Muscle layer of colon (tissue), 2 donors: Measurements from ENCODE around the gene FOXK1.
"Not testable (repeated sequence)": the region's sequence is repeated elsewhere in the genome, so short reads cannot be mapped to it uniquely, and the experiment has no call there.

Experiments
- H3K27ac ChIP-seq: one replicate; pipeline ENCODE4 v1.7.0; 2013; ENCODE audit warnings: low read depth, mild to moderate bottlenecking, low read length, moderate library complexity
- H3K27me3 ChIP-seq, 2 donors: one replicate each; pipeline ENCODE4 v1.7.0; 2013; ENCODE audit warnings: low read length in 2 of 2, mild to moderate bottlenecking in 2 of 2; ENCODE audit not compliant: insufficient read depth in 2 of 2, control insufficient read depth in 1 of 2
- H3K36me3 ChIP-seq: one replicate; pipeline ENCODE4 v1.7.0; 2013; ENCODE audit warnings: mild to moderate bottlenecking, low read length; ENCODE audit not compliant: insufficient read depth
- H3K4me1 ChIP-seq: one replicate; pipeline ENCODE4 v1.7.0; 2013; ENCODE audit warnings: mild to moderate bottlenecking, low read length; ENCODE audit not compliant: insufficient read depth
- H3K4me3 ChIP-seq, 2 donors: one replicate each; pipeline ENCODE4 v1.7.0; 2013; ENCODE audit warnings: low read length in 2 of 2, low read depth in 1 of 2, mild to moderate bottlenecking in 1 of 2, moderate library complexity in 1 of 2
- H3K9ac ChIP-seq: one replicate; pipeline ENCODE4 v1.7.0; 2013; ENCODE audit warnings: low read length
- H3K9me3 ChIP-seq: one replicate; pipeline ENCODE4 v1.7.0; 2013; ENCODE audit warnings: mild to moderate bottlenecking, low read length
- donor health status: abdominal sarcoma.
- donor health status: Adenocarcinoma of cecum.

FOXK1 gene

GRCh38 chr7:4802577-4802976 lies 120.5 kb downstream of the FOXK1 start:
- H3K9ac ChIP-seq, H3K9me3 ChIP-seq, H3K27me3 ChIP-seq, H3K4me1 ChIP-seq, H3K27ac ChIP-seq, H3K4me3 ChIP-seq, H3K36me3 ChIP-seq: not testable (repeated sequence)

- Histone ChIP-seq H3K4me3 (no peak overlapping the region), H3K36me3 (no peaks in the 10 kb centered on the region), H3K27me3 (peaks cover 0 to 4% of the 10 kb centered on the region in 2 donors), H3K4me1 (no peaks in the 10 kb centered on the region), H3K27ac (no peak overlapping the region), H3K9ac (no peak overlapping the region), H3K9me3 (no peaks in the 10 kb centered on the region)
Measured at GRCh38 chr7:4803397-4804241, 121.5 kb downstream of the FOXK1 start.

- Histone ChIP-seq H3K36me3 (no peaks in the 10 kb centered on the region), H3K27me3 (peaks cover 0 to 9% of the 10 kb centered on the region in 2 donors), H3K9ac (no peak overlapping the region), H3K4me3 (no peak overlapping the region), H3K27ac (no peak overlapping the region), H3K4me1 (no peaks in the 10 kb centered on the region), H3K9me3 (no peaks in the 10 kb centered on the region)
Measured at GRCh38 chr7:4805110-4805983, 123.3 kb downstream of the FOXK1 start.

- Histone ChIP-seq H3K4me1 (no peaks in the 10 kb centered on the region), H3K9ac (no peak overlapping the region), H3K27me3 (peaks cover 0 to 9% of the 10 kb centered on the region in 2 donors), H3K4me3 (no peak overlapping the region), H3K27ac (no peak overlapping the region), H3K9me3 (no peaks in the 10 kb centered on the region), H3K36me3 (no peaks in the 10 kb centered on the region)
Measured at GRCh38 chr7:4805984-4806300, 123.8 kb downstream of the FOXK1 start.

GRCh38 chr7:4806983-4807597 lies 125.0 kb downstream of the FOXK1 start:
- H3K27me3 ChIP-seq = peaks cover 0 to 9% of the 10 kb centered on the region in 2 donors
- no peak overlapping the region for H3K4me3 ChIP-seq
- no peak overlapping the region for H3K27ac ChIP-seq
- no peaks in the 10 kb centered on the region for H3K9me3 ChIP-seq
- H3K4me1 ChIP-seq = no peaks in the 10 kb centered on the region
- no peak overlapping the region for H3K9ac ChIP-seq
- H3K36me3 ChIP-seq = no peaks in the 10 kb centered on the region

GRCh38 chr7:4807598-4808016 lies 125.5 kb downstream of the FOXK1 start:
- no peak overlapping the region for H3K27ac ChIP-seq
- no peaks in the 10 kb centered on the region for H3K36me3 ChIP-seq
- no peaks in the 10 kb centered on the region for H3K9me3 ChIP-seq

GRCh38 chr7:4808026-4808425 lies 125.9 kb downstream of the FOXK1 start:
- no peak overlapping the region for H3K27ac ChIP-seq
- H3K9ac ChIP-seq = no peak overlapping the region

More at GRCh38 chr7:4807598-4808016, 125.5 kb downstream of the FOXK1 start:
- no peaks in the 10 kb centered on the region for H3K4me1 ChIP-seq
- H3K4me3 ChIP-seq = no peak overlapping the region
- H3K27me3 ChIP-seq = peaks cover 0 to 9% of the 10 kb centered on the region in 2 donors
- no peak overlapping the region for H3K9ac ChIP-seq

GRCh38 chr7:4808565-4808964 lies 126.5 kb downstream of the FOXK1 start:
- no peak overlapping the region for H3K9ac ChIP-seq
- H3K4me3 ChIP-seq = no peak overlapping the region
- no peaks in the 10 kb centered on the region for H3K9me3 ChIP-seq
- H3K36me3 ChIP-seq = no peaks in the 10 kb centered on the region
- peaks cover 0 to 9% of the 10 kb centered on the region in 2 donors for H3K27me3 ChIP-seq
- no peak overlapping the region for H3K27ac ChIP-seq
- no peaks in the 10 kb centered on the region for H3K4me1 ChIP-seq

More at GRCh38 chr7:4808026-4808425, 125.9 kb downstream of the FOXK1 start:
- H3K36me3 ChIP-seq = no peaks in the 10 kb centered on the region
- no peaks in the 10 kb centered on the region for H3K9me3 ChIP-seq
- peaks cover 0 to 9% of the 10 kb centered on the region in 2 donors for H3K27me3 ChIP-seq
- no peaks in the 10 kb centered on the region for H3K4me1 ChIP-seq
- H3K4me3 ChIP-seq = no peak overlapping the region

GRCh38 chr7:4809091-4809591 lies 127.0 kb downstream of the FOXK1 start:
- Histone ChIP-seq H3K27ac (no peak overlapping the region), H3K9me3 (no peaks in the 10 kb centered on the region), H3K9ac (no peak overlapping the region), H3K36me3 (no peaks in the 10 kb centered on the region), H3K4me3 (no peak overlapping the region), H3K27me3 (peaks cover 0 to 9% of the 10 kb centered on the region in 2 donors), H3K4me1 (no peaks in the 10 kb centered on the region)

- Histone ChIP-seq H3K4me3 (no peak overlapping the region), H3K27ac (no peak overlapping the region), H3K4me1 (no peaks in the 10 kb centered on the region), H3K9ac (no peak overlapping the region), H3K36me3 (no peaks in the 10 kb centered on the region), H3K9me3 (no peaks in the 10 kb centered on the region), H3K27me3 (peaks cover 0 to 9% of the 10 kb centered on the region in 2 donors)
Measured at GRCh38 chr7:4809666-4810065, 127.6 kb downstream of the FOXK1 start.

- Histone ChIP-seq H3K36me3 (no peaks in the 10 kb centered on the region), H3K27ac (no peak overlapping the region), H3K9me3 (no peaks in the 10 kb centered on the region), H3K27me3 (peaks cover 0 to 5% of the 10 kb centered on the region in 2 donors), H3K9ac (no peak overlapping the region), H3K4me1 (no peaks in the 10 kb centered on the region), H3K4me3 (no peak overlapping the region)
Measured at GRCh38 chr7:4814433-4814832, 132.3 kb downstream of the FOXK1 start.
